GM19455 (cell line): ENCODE measurements around the gene SUPT3H.

Experiments used
- ATAC-seq: cut with Tn5 transposase; IDR thresholded peaks from one replicate; pipeline ENCODE4 v1.9.1; 2021; ENCODE audit not compliant: unreplicated experiment

SUPT3H gene

GRCh38 chr6:45394586-45395095 is 16.9 kb upstream of the SUPT3H start:
- ATAC-seq = no peak

DNA sequence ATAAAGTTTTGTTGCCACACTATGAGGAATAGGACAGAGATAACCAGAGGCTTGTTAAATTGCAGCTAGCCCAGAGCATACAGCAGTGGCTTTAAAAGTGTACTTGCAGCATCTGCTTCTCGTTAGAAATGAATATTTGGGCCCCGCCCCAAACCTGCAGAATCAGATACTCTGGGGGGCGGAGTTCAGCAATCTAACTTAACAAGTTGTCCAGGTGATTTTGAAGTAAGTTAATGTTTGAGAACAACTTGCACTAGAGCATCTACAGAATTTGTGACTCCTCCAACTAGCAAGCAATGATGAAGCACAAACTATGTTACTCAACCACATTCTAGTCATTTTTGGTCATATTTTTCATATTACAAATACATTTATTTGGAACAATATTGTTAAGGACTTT is 10.6 kb upstream of the SUPT3H start:
- no peak for ATAC-seq

DNA sequence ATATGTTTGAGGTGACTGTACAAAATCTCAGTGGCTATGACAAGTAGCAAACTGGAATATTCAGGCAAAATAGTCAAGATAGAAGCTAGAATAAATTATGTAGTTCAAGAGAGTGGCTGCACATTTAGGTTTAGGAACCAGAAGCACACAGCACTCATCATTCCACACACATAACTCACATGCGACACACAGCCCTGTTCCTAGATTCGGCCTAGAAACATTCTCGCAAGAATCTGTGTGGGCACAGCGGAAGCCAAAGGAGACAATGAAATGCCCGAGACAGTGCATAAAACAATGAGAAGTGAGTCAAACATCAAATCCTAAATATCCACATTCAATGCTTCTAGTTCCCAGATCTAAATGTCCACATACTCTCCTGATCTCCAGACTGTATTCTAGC is 9.5 kb upstream of the SUPT3H start:
- ATAC-seq = no peak

DNA sequence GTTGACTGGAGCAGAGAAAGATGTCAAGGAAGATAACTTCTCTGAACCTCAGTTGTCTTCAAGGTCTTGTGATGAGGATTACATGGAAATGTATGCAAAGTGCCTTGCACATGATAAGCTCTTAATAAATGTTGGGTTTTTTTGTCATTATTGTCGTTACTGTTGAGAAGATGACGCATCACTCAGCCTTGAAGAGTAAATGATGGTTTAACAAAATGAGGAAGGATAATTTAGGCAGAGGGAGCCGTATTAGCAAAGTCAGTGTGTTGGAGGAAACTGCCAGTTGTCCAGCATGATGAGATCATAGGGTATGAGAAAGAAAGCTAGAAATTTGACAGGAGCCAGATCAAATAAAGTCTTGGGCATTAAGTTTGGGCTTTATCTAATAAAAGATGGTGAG is 8.8 kb upstream of the SUPT3H start:
- ATAC-seq = no peak

GRCh38 chr6:45382391-45382790 is 4.7 kb upstream of the SUPT3H start:
- ATAC-seq = no peak

DNA sequence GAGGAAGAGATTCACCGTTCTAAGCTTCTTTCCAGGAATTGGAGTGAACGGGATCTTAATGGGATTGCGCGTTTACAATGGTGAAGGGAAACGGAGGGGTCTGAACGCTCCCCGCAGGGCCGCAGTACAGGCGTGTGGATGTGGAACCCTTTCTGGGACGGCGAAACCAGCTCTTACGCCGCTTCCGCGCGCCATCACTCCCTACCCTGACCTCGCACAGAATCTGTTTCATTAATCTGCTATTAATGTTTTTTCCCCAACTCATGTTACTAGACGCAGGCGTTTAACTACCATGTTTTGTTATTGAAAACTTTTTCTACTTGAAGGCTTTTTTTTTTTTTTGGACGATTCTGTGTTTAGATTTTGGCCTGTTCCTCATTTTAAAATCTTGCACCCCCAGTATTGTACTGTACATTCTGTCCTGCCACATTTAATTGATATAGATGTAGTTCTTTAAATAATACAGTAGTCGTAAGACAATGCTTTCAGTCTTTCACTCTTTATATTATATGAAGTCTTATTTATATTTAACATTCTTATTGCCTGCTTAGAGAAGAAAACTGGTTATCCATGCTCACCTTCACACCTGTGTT is 696 bp upstream of the SUPT3H start:
- ATAC-seq = no peak

DNA sequence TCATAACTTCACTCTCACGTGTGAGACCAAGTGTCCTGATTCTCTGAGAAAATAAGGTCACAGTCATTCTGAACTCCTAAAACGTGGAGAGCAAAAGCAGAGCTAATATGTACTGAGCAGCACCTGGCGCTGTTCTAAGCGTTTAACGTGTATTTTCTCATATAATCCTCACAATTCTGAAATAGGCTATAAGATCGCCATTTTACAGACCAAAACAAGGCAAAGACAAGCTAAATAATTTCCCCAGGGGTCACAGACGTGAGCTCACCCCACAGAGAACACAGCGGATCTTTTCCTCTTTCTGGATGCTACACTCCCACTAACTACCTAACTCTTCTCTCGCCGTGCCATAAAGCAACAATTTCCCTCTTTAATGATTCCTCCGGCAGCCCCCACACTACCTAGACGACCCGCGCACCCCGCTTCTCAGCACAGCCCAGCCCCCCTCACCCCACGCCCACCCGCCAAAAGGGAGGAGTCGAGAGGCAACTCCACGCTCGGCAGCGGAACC is 636 bp downstream of the SUPT3H start:
- ATAC-seq = peak; percentile 14

DNA sequence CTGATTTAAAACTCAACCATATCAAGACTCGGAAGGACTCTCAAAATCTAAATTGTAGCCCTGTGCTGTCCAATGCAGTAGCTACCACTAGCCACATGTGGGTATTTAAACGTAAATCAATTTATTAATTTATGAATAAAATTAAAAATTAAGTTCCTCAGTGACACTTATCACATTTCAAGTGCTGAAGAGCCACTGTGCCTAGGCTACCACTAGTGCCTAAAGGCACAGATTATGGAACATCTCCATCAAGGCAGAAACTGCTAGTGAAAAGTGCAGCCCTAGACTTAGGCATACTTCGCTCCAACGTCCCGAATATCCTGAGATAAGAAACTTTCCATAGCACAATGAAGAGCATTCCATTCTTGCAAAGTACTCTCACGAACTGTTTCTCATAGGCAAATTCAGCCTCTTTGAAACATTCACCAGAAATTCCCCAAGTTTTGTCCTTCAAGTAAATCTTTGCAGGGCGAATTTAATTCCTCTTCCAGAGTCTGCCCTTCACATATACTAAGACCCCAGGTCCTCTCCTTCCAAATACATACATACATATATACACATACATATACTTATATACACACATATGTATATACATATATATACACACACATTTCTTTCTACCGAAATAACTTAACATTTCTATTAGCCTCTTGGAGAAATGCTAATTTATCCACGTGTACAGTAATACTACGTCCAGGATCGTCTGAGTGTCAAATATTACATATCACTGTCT is 1.3 kb downstream of the SUPT3H start:
- ATAC-seq = no peak

- no peak for ATAC-seq
Measured at GRCh38 chr6:45375449-45375848, 2.3 kb downstream of the SUPT3H start.

DNA sequence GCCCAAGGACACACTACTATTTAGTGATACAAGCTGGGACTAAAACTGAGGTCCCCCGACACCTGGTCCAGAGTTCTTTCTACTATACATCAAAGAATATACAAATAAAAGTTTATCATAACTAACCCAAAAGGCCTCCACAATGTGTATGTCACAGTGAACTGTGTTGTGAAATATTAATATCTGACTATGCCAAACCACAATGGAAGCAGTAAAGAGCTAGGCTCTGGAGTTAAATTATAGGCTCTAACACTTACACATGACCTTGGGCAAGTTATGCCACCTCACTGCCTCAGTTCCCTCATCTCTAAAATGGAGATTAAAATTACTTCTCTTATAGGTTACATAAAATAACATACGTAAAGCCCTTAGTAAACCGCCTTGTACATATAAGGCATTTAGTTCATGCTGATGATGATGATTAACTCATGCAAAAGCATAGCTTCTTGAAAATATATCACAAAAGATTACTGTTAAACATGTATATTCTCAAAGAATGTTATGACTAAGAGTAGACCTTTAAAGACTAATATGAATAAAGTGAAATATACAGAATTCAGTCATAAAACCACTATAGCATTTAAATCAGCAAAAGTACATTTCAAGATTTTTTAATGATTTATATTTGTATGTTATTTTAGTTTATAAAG is 5.7 kb downstream of the SUPT3H start:
- no peak for ATAC-seq

DNA sequence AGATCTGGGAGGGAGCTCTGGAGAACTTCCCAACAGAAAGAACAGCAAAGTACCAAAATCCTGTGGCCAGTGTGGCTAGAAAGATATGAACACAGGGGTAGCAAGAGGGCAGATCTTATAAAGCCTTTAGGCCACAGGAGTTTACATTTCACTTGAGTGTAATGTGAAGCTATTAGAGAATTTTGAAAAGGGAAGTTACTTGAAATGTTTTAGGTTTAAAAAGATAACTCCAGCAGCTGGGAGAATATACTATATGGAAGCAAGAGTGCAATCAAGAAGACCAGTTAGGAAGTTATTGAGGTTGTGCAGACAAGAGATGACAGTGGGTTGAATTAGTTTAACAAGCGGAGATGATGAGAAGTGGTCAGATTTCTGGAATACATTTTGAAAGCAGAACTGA is 7.9 kb downstream of the SUPT3H start:
- ATAC-seq = no peak

- ATAC-seq = no peak
Measured at GRCh38 chr6:45367999-45368398, 9.7 kb downstream of the SUPT3H start.

GRCh38 chr6:45366534-45366933 is 11.2 kb downstream of the SUPT3H start:
- ATAC-seq = no peak

DNA sequence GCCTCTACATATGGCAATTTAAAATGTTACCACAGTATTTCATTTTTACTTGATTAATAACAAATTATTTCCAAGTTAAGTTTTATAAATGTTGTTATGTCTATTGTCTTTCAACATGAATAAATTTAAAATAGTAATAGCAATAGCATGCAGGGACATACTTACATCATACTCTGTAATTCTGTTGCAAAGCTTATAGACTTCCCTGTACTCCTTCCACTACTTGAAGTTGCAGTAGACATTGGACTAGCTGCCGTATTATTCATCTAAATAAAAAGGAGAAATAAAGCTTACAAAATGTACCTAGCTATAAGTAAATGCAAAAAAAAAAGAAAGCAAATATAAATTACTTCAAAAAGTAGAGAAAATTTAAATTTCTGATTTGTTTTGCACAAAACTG is 12.7 kb downstream of the SUPT3H start:
- ATAC-seq = no peak

DNA sequence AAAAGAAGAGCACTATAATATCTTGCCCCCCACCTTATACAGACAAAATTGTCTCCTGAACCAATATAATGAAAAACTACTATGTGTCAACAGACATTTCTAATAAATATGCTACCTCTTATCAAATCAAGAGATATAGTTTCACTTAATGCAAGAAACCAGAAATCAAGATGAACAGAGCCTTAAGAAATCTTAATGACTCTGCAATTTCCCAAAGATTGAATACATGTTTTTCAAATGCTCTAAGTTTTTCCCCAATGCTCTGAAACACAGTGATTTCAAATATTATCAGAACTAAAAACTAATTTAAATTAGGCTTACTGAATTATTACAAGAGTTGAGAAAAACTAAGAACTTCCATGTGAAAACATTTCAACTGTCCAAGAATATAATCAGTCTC is 13.3 kb downstream of the SUPT3H start:
- ATAC-seq = no peak

- ATAC-seq = no peak
Measured at GRCh38 chr6:45353654-45354053, 24.1 kb downstream of the SUPT3H start.

- no peak for ATAC-seq
Measured at GRCh38 chr6:45351667-45352066, 26.1 kb downstream of the SUPT3H start.

DNA sequence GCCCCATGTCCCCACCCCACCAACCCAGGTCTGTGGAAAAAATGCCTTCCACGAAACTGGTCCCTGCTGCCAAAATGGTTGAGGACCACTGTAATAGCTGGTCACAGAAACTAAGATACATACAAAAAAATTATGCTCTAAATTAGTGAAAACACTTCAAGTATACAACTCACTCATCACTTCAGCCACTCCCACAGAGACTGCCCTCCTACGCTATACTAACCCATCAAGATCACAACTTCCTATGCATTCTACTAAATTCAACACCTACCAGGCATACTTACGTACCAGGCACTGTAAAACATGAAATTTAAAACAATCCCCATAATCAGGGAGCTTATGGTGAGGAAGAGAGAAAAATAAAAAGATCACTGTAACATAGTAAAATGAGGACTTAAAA is 26.7 kb downstream of the SUPT3H start:
- ATAC-seq = no peak

DNA sequence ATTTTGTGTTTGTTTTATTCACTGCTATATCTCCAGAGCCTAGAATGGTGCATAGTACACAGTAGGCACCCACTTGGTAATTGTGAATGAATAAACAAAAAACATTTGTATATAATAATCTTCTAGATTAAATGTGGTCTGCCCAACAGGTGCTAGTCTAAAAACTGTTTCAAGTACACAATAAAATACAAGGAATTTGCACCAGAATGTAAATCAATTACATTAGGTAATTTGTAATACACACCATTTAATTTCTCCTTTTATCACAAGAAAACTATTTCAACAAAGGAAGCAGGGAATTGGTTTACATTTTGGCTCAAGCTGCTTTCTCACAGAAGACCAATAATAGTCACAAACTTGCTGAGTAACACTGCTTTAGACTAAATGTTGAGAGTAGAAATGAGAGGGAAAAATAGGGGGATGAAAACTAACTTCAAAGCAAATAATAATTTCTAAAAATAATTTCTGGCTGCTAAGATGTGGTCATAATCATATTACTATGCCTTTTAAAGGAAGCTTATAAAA is 27.5 kb downstream of the SUPT3H start:
- no peak for ATAC-seq

GRCh38 chr6:45344900-45345299 is 32.8 kb downstream of the SUPT3H start:
- no peak for ATAC-seq

DNA sequence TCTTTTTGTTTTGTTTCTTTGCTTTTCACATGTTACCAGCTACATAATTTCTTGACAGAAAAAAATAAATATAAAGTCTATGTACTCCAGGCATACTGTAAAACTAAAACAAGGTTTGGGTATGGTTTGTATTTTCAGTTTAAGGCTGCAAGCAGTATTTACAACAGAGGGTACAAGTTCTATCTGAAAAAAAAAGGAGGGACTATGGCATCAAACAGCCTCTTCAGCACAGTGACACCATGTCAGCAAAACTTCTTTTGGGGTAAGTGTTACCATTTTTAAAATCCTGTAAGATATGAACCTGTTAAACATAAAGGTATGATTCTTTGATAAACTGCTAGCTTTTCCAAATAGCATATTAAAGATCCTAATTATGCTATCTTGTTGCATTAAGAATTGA is 49.2 kb downstream of the SUPT3H start:
- no peak for ATAC-seq
